ENCODE measurements around the gene TMC5. TPM values are rescaled to one million over a fixed set of nuclear protein-coding genes. Genes with fewer than 3 reads are reported as not detected.
"Not testable (repeated sequence)": the region's sequence is repeated elsewhere in the genome, so short reads cannot be mapped to it uniquely, and the experiment has no call there.

The TMC5 gene
- under 1 TPM in 2 of 4 donors, not detected in 2; 0.36 to 0.83 TPM for total RNA-seq
- 10 to 100 TPM; 22.4 to 56.0 (median 35.4) TPM for polyA plus RNA-seq

GRCh38 chr16:19417640-19418039, at the start of gene TMC5:
TSS of gene TMC5 (plus strand) at chr16:19417883. CDS start at chr16:19440039, 22,156 bp downstream.
- no peaks in the 10 kb centered on the region for H3K4me1 ChIP-seq
- peaks cover 0 to 28% (median 1%) of the 10 kb centered on the region in 3 donors for H3K27me3 ChIP-seq
- WGBS, 2 donors = 15 to 38% methylated on average over 12 of the region's 12 CpGs

DNA sequence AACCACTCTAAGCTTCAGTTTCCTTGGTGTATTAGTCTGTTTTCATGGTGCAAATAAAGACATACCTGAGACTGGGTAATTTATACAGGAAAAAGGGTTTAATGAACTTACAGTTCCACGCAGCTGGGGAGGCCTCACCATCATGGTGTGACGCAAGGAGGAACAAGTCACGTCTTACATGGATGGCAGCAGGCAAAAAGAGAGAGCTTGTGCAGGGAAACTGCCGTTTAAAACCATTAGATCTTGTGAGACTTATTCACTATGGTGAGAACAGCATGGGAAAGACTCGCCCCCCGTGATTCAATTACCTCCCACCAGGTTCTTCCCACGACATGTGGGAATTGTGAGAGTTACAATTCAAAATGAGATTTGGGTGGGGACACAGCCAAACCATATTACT, 45.1 kb upstream of the TMC5 start:
- H3K27ac ChIP-seq; H3K9me3 ChIP-seq; H3K36me3 ChIP-seq; H3K4me3 ChIP-seq; H3K4me1 ChIP-seq; H3K27me3 ChIP-seq; intact Hi-C loops (cut with DNase I); DNase-seq: not testable (repeated sequence)
- 84 to 92% methylated on average over 7 of the region's 7 CpGs for WGBS, 2 donors

More at GRCh38 chr16:19417640-19418039, at the start of gene TMC5:
- H3K9me3 ChIP-seq = no peaks in the 10 kb centered on the region
- no peak within 1 kb of the TSS for H3K27ac ChIP-seq
- H3K36me3 ChIP-seq = no peaks in the 10 kb centered on the region
- no peak for TF ChIP-seq EP300 (IDR thresholded peaks at IDR 0.05)
- TF ChIP-seq POLR2A (IDR thresholded peaks at IDR 0.05) = peak in 1 of 2 donors; percentile 22
- H3K4me3 ChIP-seq = no peak within 1 kb of the TSS
- intact Hi-C loops (cut with DNase I) = no loop called here
- no peak for DNase-seq

DNA sequence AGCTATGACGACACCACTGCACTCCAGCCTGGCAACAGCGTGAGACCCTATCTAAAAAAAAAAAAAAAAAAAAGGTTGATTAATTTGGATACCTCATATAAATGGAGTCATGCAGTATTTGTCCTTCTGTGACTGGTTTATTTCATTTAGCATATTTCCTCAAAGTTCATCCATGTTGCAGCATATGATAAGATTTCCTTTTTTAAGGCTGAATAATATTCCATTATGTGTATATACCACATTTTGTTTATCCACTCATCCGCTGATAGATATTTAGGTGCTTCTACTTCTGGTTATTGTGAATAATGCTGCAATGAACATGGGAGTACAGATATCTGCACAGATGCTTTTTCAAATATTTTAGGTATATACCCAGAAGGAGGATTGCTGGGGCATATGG, 43.3 kb upstream of the TMC5 start:
- no peaks in the 10 kb centered on the region for H3K9me3 ChIP-seq
- no peaks in the 10 kb centered on the region for H3K36me3 ChIP-seq
- 93 to 98% methylated on average over 3 of the region's 3 CpGs for WGBS, 2 donors
- no peak for DNase-seq
- no peak for TF ChIP-seq POLR2AphosphoS5 (IDR thresholded peaks at IDR 0.05)
- no peak for TF ChIP-seq POLR2A (IDR thresholded peaks at IDR 0.05)
- no peak overlapping the region for H3K4me3 ChIP-seq
- H3K27ac ChIP-seq = no peak overlapping the region
- no peaks in the 10 kb centered on the region for H3K4me1 ChIP-seq
- intact Hi-C loops (cut with DNase I) = loop anchor here (2.0 kb wide), 1 partner anchor 206 kb away; the partner anchor contains the start of gene SYT17
- H3K27me3 ChIP-seq = no peaks in the 10 kb centered on the region

DNA sequence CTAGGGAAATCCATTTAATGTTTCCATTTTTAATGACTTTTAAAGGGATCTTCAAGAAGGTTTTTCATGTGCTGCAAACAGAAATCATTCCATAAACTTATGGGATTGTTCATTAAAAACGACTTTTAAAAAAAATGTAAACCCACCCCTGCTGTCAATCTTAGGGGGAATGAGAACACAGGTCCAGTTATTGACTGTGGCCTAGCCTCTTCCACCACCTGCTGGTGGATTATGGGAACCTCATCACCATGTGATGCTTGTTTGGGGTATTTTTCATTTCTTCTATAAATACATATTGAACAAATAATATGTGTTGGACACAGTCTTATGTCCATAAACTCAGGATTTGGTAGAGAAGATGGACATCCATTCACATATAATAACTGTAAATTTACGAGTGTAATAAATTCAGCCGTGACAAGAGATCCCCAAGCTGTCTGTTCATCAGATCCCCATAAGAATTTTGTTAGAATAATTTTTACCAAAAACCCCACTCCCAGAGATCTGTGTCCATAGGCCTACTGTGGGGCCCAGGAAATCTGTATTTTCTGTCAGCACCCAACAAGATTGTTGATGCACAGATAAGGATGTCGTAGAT, 42.0 kb upstream of the TMC5 start:
- H3K36me3 ChIP-seq = no peaks in the 10 kb centered on the region
- H3K9me3 ChIP-seq = no peaks in the 10 kb centered on the region
- H3K4me3 ChIP-seq = no peak overlapping the region
- no peak for DNase-seq
- intact Hi-C loops (cut with DNase I) = loop anchor here (1.0 to 2.0 kb wide), 2 partner anchors 207 to 289 kb away; partner anchors contain the start of gene SYT17
- H3K4me1 ChIP-seq = no peaks in the 10 kb centered on the region
- WGBS, 2 donors = 21 to 35% methylated on average over 4 of the region's 4 CpGs
- H3K27ac ChIP-seq = no peak overlapping the region
- TF ChIP-seq EP300 (IDR thresholded peaks at IDR 0.05) (no peak), CTCF (IDR thresholded peaks at IDR 0.05) (peak; percentile 50 to 92 (median 85))
- H3K27me3 ChIP-seq = no peaks in the 10 kb centered on the region

DNA sequence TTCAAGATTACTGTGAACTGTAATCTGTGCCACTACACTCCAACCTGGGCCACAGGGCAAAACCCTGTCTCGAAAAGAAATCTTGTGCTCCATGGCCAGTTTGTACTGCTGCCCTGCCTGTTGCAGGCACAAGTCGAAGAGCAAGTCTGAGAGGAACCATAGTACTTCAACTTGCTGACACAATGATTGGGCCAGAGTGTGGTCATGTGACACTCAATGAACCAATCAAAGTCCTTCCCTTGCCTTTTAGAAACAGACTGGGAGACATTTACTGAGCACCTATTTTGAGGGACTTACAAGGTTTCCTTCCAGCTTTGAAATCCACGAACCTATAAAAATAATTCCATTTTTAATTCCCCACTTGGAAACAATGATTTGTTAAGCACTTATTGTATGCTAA, 39.8 kb upstream of the TMC5 start:
- Histone ChIP-seq H3K27ac (no peak overlapping the region), H3K9me3 (no peaks in the 10 kb centered on the region), H3K4me1 (no peaks in the 10 kb centered on the region), H3K36me3 (no peaks in the 10 kb centered on the region), H3K27me3 (no peaks in the 10 kb centered on the region), H3K4me3 (no peak overlapping the region)
- no peak for DNase-seq
- intact Hi-C loops (cut with DNase I) = no loop called here
- TF ChIP-seq CTCF (IDR thresholded peaks at IDR 0.05) (no peak), POLR2A (IDR thresholded peaks at IDR 0.05) (no peak), EP300 (IDR thresholded peaks at IDR 0.05) (no peak), POLR2AphosphoS5 (IDR thresholded peaks at IDR 0.05) (no peak)
- WGBS, 2 donors = 60 to 94% methylated on average over 3 of the region's 3 CpGs

GRCh38 chr16:19378511-19378910, 39.2 kb upstream of the TMC5 start:
- TF ChIP-seq POLR2AphosphoS5 (IDR thresholded peaks at IDR 0.05) = no peak
- no peak for TF ChIP-seq EP300 (IDR thresholded peaks at IDR 0.05)
- no peak for TF ChIP-seq CTCF (IDR thresholded peaks at IDR 0.05)

More at GRCh38 chr16:19378511-19378910, 39.2 kb upstream of the TMC5 start:
- Histone ChIP-seq H3K9me3 (no peaks in the 10 kb centered on the region), H3K4me1 (no peaks in the 10 kb centered on the region), H3K27ac (no peak overlapping the region), H3K36me3 (no peaks in the 10 kb centered on the region), H3K4me3 (no peak overlapping the region), H3K27me3 (no peaks in the 10 kb centered on the region)
- DNase-seq = no peak
- WGBS, 2 donors = 70 to 91% methylated on average over 3 of the region's 3 CpGs
- intact Hi-C loops (cut with DNase I) = no loop called here

All from sigmoid colon (tissue), 7 donors.